AG04449 (cell line): Measurements from ENCODE around the gene MECP2.
"Not testable (repeated sequence)": the region's sequence is repeated elsewhere in the genome, so short reads cannot be mapped to it uniquely, and the experiment has no call there.

Experiments
- CTCF ChIA-PET: fragments of 350-600 bp; formaldehyde crosslinking; extraction: SDS; loops from one replicate; lab custom pipeline; 2021; ENCODE audit warnings: antibody characterized with exemption; lab: Yijun Ruan, JAX
- POLR2A ChIA-PET: fragments of 400-600, 350-600 bp; formaldehyde crosslinking; extraction: SDS; loops from one replicate; lab custom pipeline; 2020; ENCODE audit warnings: antibody characterized with exemption, inconsistent platforms; lab: Yijun Ruan, JAX
- DNase-seq: peaks from one replicate; pipeline ENCODE4 v3.0.0-alpha.2; 2010; ENCODE audit warnings: low read depth, low spot score
- H3K4me3 ChIP-seq: 2 replicates; pipeline ENCODE4 v1.5.1; 2011; ENCODE audit warnings: low read depth, mild to moderate bottlenecking, control low read depth, low read length
- CTCF ChIP-seq: IDR thresholded peaks from one replicate; pipeline ENCODE4 v1.5.1; 2011; ENCODE audit warnings: mild to moderate bottlenecking, moderate library complexity, low read length, control low read depth, inconsistent platforms; ENCODE audit not compliant: insufficient read depth; ENCODE audit errors: missing control alignments

The MECP2 gene

GRCh38 chrX:153983321-153983801 lies 114.2 kb downstream of the MECP2 start:
- ChIA-PET CTCF (no interaction called here), POLR2A (no interaction called here)
- no peak for TF ChIP-seq CTCF
- no peak overlapping the region for H3K4me3 ChIP-seq
- DNase-seq: no peak

- ChIA-PET POLR2A (no interaction called here), CTCF (interaction anchor here (1.2 kb wide), 1 partner anchor 391 kb away, joined by 3 read pairs; no protein-coding TSS in a partner anchor)
- no peak for DNase-seq
- no peak for TF ChIP-seq CTCF
- no peak overlapping the region for H3K4me3 ChIP-seq
Observed at GRCh38 chrX:153981771-153982533, 115.6 kb downstream of the MECP2 start.

- no peak for TF ChIP-seq CTCF
- H3K4me3 ChIP-seq: no peak overlapping the region
- CTCF ChIA-PET: interaction anchor here (1.2 to 1.4 kb wide), 3 partner anchors 32 to 392 kb away, joined by 3 to 4 read pairs (median 3); no protein-coding TSS in a partner anchor
- POLR2A ChIA-PET: no interaction called here
- DNase-seq: no peak
Observed at GRCh38 chrX:153981231-153981630, 116.3 kb downstream of the MECP2 start.

- POLR2A ChIA-PET, H3K4me3 ChIP-seq, DNase-seq: not testable (repeated sequence)
- CTCF ChIA-PET: interaction anchor here (1.2 to 1.4 kb wide), 3 partner anchors 32 to 393 kb away, joined by 3 to 4 read pairs (median 3); no protein-coding TSS in a partner anchor
Observed at GRCh38 chrX:153980394-153980793, 117.1 kb downstream of the MECP2 start.

GRCh38 chrX:153974726-153975286 lies 122.7 kb downstream of the MECP2 start:
- ChIA-PET POLR2A (no interaction called here), CTCF (interaction anchor here (1.4 kb wide), 1 partner anchor 38 kb away, joined by 5 read pairs; no protein-coding TSS in a partner anchor)
- H3K4me3 ChIP-seq: no peak overlapping the region
- no peak for DNase-seq
- no peak for TF ChIP-seq CTCF

- TF ChIP-seq CTCF: no peak
- ChIA-PET CTCF (no interaction called here), POLR2A (no interaction called here)
- no peak for DNase-seq
- H3K4me3 ChIP-seq: peak overlapping the region; percentile 12; the same call in 1 of the 2 replicates
Observed at GRCh38 chrX:153974003-153974725, 123.4 kb downstream of the MECP2 start.
